Natural killer cell (primary cell): ENCODE results near the gene PHACTR3. TPM values are rescaled to one million over a fixed set of nuclear protein-coding genes. Genes with fewer than 3 reads are reported as not detected.

Experiments
- ATAC-seq, 3 donors: fragments of 150-1000 bp in 2 of 3; fragments of 200-7000 bp in 1 of 3; cut with Tn5 transposase; 1 replicate in 1 of 3; 2 replicates in 2 of 3; pipeline ENCODE4 v1.10.0; 2021; ENCODE audit warnings: mild to moderate bottlenecking in 2 of 3, moderate library complexity in 2 of 3
- DNase-seq, 2 donors: peaks; one replicate each; pipeline versions ENCODE4 v3.0.0 to v3.0.0-alpha.2; 2013 to 2021; ENCODE audit warnings: mixed read lengths in 1 of 2
- H3K27ac ChIP-seq: one replicate; pipeline ENCODE4 v1.5.1; 2013; ENCODE audit warnings: mild to moderate bottlenecking, low read length
- H3K27me3 ChIP-seq: one replicate; pipeline ENCODE4 v1.6.1; 2013; ENCODE audit warnings: low read length; ENCODE audit not compliant: control insufficient read depth, insufficient read depth
- H3K36me3 ChIP-seq: one replicate; pipeline ENCODE4 v1.6.1; 2013; ENCODE audit warnings: low read length; ENCODE audit not compliant: control insufficient read depth, insufficient read depth
- H3K4me1 ChIP-seq: one replicate; pipeline ENCODE4 v1.6.1; 2013; ENCODE audit warnings: low read length; ENCODE audit not compliant: control insufficient read depth, insufficient read depth
- H3K4me3 ChIP-seq: one replicate; pipeline ENCODE4 v1.5.1; 2013; ENCODE audit warnings: low read length
- H3K9me3 ChIP-seq: one replicate; pipeline ENCODE4 v1.6.1; 2013; ENCODE audit warnings: low read length; ENCODE audit not compliant: control insufficient read depth, insufficient read depth
- H3K27ac Mint-ChIP-seq, 2 donors: one replicate each; pipeline ENCODE4 v1.8.0; 2022; ENCODE audit warnings: mild to moderate bottlenecking in 2 of 2, mixed read lengths in 2 of 2, moderate library complexity in 1 of 2
- H3K27me3 Mint-ChIP-seq, 2 donors: one replicate each; pipeline ENCODE4 v1.8.0; 2022; ENCODE audit warnings: low read depth in 2 of 2, mixed read lengths in 2 of 2
- H3K36me3 Mint-ChIP-seq: one replicate; pipeline ENCODE4 v1.8.0; 2022; ENCODE audit warnings: mixed read lengths
- H3K4me1 Mint-ChIP-seq, 2 donors: one replicate each; pipeline ENCODE4 v1.8.0; 2022; ENCODE audit warnings: mixed read lengths in 2 of 2
- H3K4me3 Mint-ChIP-seq: one replicate; pipeline ENCODE4 v1.8.0; 2022; ENCODE audit warnings: mild to moderate bottlenecking, moderate library complexity, mixed read lengths
- H3K9me3 Mint-ChIP-seq, 2 donors: one replicate each; pipeline ENCODE4 v1.8.0; 2022; ENCODE audit warnings: mixed read lengths in 2 of 2
- CTCF ChIP-seq: fragments of 200-600 bp; IDR thresholded peaks from one replicate; pipeline ENCODE4 v1.8.0; 2022; ENCODE audit warnings: antibody characterized with exemption
- WGBS: methylation state at CpG from one replicate; pipeline ENCODE4 v1.1.7; 2013; ENCODE audit warnings: missing lambda C conversion rate; ENCODE audit not compliant: insufficient coverage; 5-methylcytosine and 5-hydroxymethylcytosine counted together
- intact Hi-C: fragments of 100-400 bp; cut with micrococcal nuclease; formaldehyde crosslinking; loops from one replicate; pipeline ENCODE4 v1.14.2; 2022
- total RNA-seq, 4 donors: library from RNA; stranded (reverse); fragments of 120-200 nt in 1 of 4; gene quantifications; one replicate each; pipeline versions ENCODE4 v1.2.3 to v1.2.4, GENCODE V29; 2013 to 2022

PHACTR3 gene
- total RNA-seq, 3 donors from 2014 or later (not counting 1 experiment from before 2014, with no cell fraction given): not detected

- Mint-ChIP-seq H3K9me3 (no peaks in the 10 kb centered on the region), H3K36me3 (no peaks in the 10 kb centered on the region), H3K27me3 (peaks cover 19 to 25% of the 10 kb centered on the region in 2 donors), H3K4me1 (peaks cover 0 to 5% of the 10 kb centered on the region in 2 donors), H3K27ac (no peak overlapping the region), H3K4me3 (no peak overlapping the region)
- Histone ChIP-seq H3K27me3 (no peaks in the 10 kb centered on the region), H3K36me3 (no peaks in the 10 kb centered on the region), H3K27ac (no peak overlapping the region), H3K4me1 (no peaks in the 10 kb centered on the region), H3K4me3 (no peak overlapping the region), H3K9me3 (no peaks in the 10 kb centered on the region)
- 77% methylated on average over 22 of the region's 23 CpGs for WGBS
- no peak for DNase-seq
- ATAC-seq: no peak
- no peak for TF ChIP-seq CTCF
- intact Hi-C loops: no loop called here
Measured at GRCh38 chr20:59831024-59831915, 226.9 kb downstream of the PHACTR3 start.

- intact Hi-C loops: no loop called here
- no peaks in the 10 kb centered on the region for H3K9me3 Mint-ChIP-seq
- no peak for ATAC-seq
- no peak overlapping the region for H3K27ac Mint-ChIP-seq
- no peaks in the 10 kb centered on the region for H3K9me3 ChIP-seq
- H3K27ac ChIP-seq: no peak overlapping the region
- H3K36me3 Mint-ChIP-seq: no peaks in the 10 kb centered on the region
- H3K4me3 Mint-ChIP-seq: no peak overlapping the region
- H3K4me1 Mint-ChIP-seq: peaks cover 0 to 5% of the 10 kb centered on the region in 2 donors
- no peak for DNase-seq
- H3K4me3 ChIP-seq: no peak overlapping the region
- TF ChIP-seq CTCF: no peak
- WGBS: 77% methylated on average over 3 of the region's 3 CpGs
- peaks cover 19 to 26% of the 10 kb centered on the region in 2 donors for H3K27me3 Mint-ChIP-seq
- no peaks in the 10 kb centered on the region for H3K36me3 ChIP-seq
- no peaks in the 10 kb centered on the region for H3K4me1 ChIP-seq
- H3K27me3 ChIP-seq: no peaks in the 10 kb centered on the region
Measured at GRCh38 chr20:59831916-59832270, 227.6 kb downstream of the PHACTR3 start.

GRCh38 chr20:59832406-59833363 is 228.3 kb downstream of the PHACTR3 start:
- peaks cover 0 to 5% of the 10 kb centered on the region in 2 donors for H3K4me1 Mint-ChIP-seq
- Histone ChIP-seq H3K4me1 (no peaks in the 10 kb centered on the region), H3K4me3 (no peak overlapping the region), H3K9me3 (no peaks in the 10 kb centered on the region), H3K27ac (no peak overlapping the region), H3K36me3 (no peaks in the 10 kb centered on the region), H3K27me3 (no peaks in the 10 kb centered on the region)
- H3K27ac Mint-ChIP-seq: no peak overlapping the region
- H3K9me3 Mint-ChIP-seq: no peaks in the 10 kb centered on the region
- no peak for TF ChIP-seq CTCF
- no peak for ATAC-seq
- 82% methylated on average over 13 of the region's 13 CpGs for WGBS
- no peaks in the 10 kb centered on the region for H3K36me3 Mint-ChIP-seq
- intact Hi-C loops: no loop called here
- H3K4me3 Mint-ChIP-seq: no peak overlapping the region
- no peak for DNase-seq
- H3K27me3 Mint-ChIP-seq: peaks cover 21 to 33% of the 10 kb centered on the region in 2 donors
